Bronchial epithelial cell (primary cell): ENCODE data around the gene SLC25A12. TPM values are rescaled to one million over a fixed set of nuclear protein-coding genes. Genes with fewer than 3 reads are reported as not detected.

Source experiments
- DNase-seq: peaks from one replicate; pipeline ENCODE4 v3.0.0-alpha.2; 2010; ENCODE audit warnings: low read depth
- FAIRE-seq: peaks from 2 replicates; lab custom pipeline; 2011; peaks lifted over from hg19 to GRCh38; lab: Jason Lieb, UNC
- H3K27me3 ChIP-seq: 2 replicates; pipeline ENCODE4 v1.5.1; 2011; ENCODE audit warnings: low read length; ENCODE audit not compliant: control insufficient read depth, insufficient read depth
- H3K36me3 ChIP-seq: 2 replicates; pipeline ENCODE4 v1.5.1; 2011; ENCODE audit warnings: low read length; ENCODE audit not compliant: control insufficient read depth, insufficient read depth
- H3K4me3 ChIP-seq: 2 replicates; pipeline ENCODE4 v1.5.1; 2011; ENCODE audit warnings: mild to moderate bottlenecking, low read depth, low read length, control low read depth
- total RNA-seq: library from RNA; depleted of rRNA; stranded (reverse); fragments of >200 nt; gene quantifications from 2 replicates; pipeline ENCODE4 v1.2.1, GENCODE V29; 2014
- TF ChIP-seq, protein P1 (sequence below): IDR thresholded peaks from 2 replicates; pipeline ENCODE4 v1.5.1; 2011; ENCODE audit warnings: mild to moderate bottlenecking, moderate library complexity, low read length, control low read depth, inconsistent platforms; ENCODE audit not compliant: insufficient read depth, severe bottlenecking

Gene SLC25A12
- total RNA-seq, 1 donor from 2014 or later: 9.5 TPM

DNA sequence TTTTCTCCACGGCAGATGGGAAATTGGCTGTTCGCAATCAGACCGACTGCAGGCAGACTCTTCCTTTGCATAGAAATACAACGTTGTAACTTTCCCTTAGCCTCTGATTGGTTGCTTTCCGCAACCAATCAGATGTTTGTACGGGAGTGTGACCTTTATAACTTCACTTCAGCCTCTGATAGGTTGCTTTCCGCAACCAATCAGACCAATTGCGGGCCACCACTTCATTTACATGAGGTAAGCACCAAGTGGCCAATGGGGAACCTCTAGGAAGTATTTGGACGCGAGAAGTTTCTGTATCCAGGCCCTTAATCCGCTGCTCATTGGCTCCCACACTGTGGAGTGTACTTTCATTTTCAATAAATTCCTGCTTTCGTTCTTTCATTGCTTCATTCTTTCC is 19.1 kb downstream of the SLC25A12 start:
- Histone ChIP-seq H3K27me3 (no peaks in the 10 kb centered on the region), H3K36me3 (peaks cover 2% of the 10 kb centered on the region), H3K4me3 (no peak overlapping the region)
- TF ChIP-seq, protein P1, sequence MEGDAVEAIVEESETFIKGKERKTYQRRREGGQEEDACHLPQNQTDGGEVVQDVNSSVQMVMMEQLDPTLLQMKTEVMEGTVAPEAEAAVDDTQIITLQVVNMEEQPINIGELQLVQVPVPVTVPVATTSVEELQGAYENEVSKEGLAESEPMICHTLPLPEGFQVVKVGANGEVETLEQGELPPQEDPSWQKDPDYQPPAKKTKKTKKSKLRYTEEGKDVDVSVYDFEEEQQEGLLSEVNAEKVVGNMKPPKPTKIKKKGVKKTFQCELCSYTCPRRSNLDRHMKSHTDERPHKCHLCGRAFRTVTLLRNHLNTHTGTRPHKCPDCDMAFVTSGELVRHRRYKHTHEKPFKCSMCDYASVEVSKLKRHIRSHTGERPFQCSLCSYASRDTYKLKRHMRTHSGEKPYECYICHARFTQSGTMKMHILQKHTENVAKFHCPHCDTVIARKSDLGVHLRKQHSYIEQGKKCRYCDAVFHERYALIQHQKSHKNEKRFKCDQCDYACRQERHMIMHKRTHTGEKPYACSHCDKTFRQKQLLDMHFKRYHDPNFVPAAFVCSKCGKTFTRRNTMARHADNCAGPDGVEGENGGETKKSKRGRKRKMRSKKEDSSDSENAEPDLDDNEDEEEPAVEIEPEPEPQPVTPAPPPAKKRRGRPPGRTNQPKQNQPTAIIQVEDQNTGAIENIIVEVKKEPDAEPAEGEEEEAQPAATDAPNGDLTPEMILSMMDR: no peak
- no peak for DNase-seq
- peak; percentile 58 for FAIRE-seq

DNA sequence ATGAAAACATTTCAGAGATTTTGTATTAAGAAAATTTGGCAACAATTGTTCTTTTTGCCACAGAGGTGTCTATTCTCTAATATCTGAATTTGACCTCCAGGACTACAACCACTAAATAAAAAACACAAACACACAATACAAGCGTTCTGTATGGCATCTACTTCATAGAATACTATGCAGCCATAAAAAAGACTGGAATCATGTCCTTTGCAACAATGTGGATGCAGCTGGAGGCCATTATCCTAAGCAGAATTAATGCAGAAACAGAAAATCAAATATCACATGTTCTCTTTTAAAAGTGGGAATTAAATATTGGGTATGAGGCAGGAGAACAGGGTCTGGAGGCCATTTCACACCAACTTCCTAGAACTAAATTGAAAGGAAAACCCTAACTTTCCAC is 19.5 kb downstream of the SLC25A12 start:
- H3K36me3 ChIP-seq: peaks cover 2% of the 10 kb centered on the region
- no peaks in the 10 kb centered on the region for H3K27me3 ChIP-seq
- no peak for DNase-seq
- FAIRE-seq: no peak
- TF ChIP-seq, protein P1: no peak
- no peak overlapping the region for H3K4me3 ChIP-seq

DNA sequence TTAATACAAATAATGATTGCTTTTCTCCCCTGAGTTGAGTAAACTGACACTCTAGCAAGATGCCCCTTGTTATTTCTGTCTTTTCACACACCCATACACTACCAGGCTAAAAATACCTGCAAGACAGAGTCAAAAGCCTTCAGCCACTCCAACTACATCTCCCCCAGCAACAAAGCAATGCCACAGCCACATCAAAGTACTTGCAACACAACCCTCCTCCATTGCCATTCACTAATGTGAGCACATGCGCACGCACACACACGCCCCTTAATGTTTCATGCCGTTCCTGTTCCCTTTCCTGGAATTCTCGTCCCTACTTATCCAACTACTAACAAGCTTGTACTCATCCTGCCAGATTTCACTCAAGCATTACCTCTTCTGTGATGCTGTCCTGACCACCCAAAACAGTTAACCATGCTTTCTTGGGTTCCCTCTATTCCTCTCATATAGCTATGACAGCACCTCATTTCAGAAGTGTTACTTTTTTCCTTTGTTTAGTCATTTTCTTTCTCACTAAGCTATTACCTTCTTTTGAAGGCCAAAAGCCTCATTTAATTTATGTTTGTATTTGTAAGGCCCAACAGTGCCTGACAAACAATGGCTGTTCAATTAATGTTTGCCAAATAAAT is 29.6 kb downstream of the SLC25A12 start:
- H3K36me3 ChIP-seq: no peaks in the 10 kb centered on the region
- no peak overlapping the region for H3K4me3 ChIP-seq
- no peak for FAIRE-seq
- DNase-seq: peak; percentile 67
- TF ChIP-seq, protein P1: no peak
- no peaks in the 10 kb centered on the region for H3K27me3 ChIP-seq

DNA sequence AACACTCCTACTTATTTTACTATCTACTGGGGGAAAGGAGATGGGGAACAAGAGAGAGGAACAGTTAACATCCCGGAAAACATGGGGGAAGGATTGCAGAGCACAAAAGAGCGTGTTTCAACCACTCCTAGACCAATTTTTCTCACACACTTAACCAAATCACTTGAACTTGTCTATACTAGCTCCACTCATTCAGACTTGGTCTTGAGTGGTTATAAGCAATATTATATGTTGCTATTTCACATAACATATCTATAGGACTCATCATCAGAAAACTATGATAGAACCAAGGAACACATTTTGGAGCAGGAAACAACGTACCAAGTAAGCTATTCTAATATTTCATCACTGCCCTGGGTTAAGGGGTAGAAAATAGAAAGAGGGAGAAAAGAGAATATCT is 31.5 kb downstream of the SLC25A12 start:
- no peak for FAIRE-seq
- no peaks in the 10 kb centered on the region for H3K27me3 ChIP-seq
- no peaks in the 10 kb centered on the region for H3K36me3 ChIP-seq
- DNase-seq: peak; percentile 71
- no peak overlapping the region for H3K4me3 ChIP-seq
- TF ChIP-seq, protein P1: no peak

DNA sequence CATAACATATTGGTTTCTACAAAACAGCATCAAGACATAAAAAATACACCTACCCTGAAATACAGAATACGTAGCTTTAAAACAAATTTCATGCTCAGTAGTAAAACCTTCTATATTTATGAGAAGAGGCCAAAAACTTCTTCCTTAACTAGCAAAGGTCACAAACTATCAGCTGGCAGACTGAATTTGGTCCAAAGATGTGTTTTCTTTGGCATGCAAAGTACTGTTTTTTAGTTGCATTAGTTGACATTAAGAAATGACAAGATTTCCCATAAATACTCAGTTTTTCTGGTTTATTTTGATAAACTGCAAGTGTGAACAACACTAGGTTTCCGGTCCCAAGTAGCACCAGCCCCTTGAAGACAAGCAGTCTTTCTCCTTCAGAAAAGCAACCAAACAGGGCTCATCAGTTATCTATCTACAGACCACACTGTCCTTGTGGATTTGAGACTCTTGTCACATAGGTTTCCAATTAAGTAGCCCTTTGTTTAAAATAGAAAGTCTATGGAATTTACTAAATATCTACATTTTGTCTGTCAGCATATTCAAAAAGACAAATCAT is 35.6 kb downstream of the SLC25A12 start:
- Histone ChIP-seq H3K36me3 (no peaks in the 10 kb centered on the region), H3K27me3 (no peaks in the 10 kb centered on the region), H3K4me3 (no peak overlapping the region)
- no peak for DNase-seq
- FAIRE-seq: no peak
- TF ChIP-seq, protein P1: no peak
